Nephron (organoid): Measurements from ENCODE around the gene CACYBP.
"Not testable (repeated sequence)": the region's sequence is repeated elsewhere in the genome, so short reads cannot be mapped to it uniquely, and the experiment has no call there.

Experiments used
- H3K27ac Mint-ChIP-seq, 3 experiments: 2 replicates each; pipeline ENCODE4 v1.8.0; 2020; ENCODE audit warnings: mixed read lengths in 3 of 3, mild to moderate bottlenecking in 2 of 3, moderate library complexity in 1 of 3
- H3K27me3 Mint-ChIP-seq: 2 replicates; pipeline ENCODE4 v1.8.0; 2021; ENCODE audit warnings: low read depth, mild to moderate bottlenecking, moderate library complexity, mixed read lengths
- H3K36me3 Mint-ChIP-seq: 2 replicates; pipeline ENCODE4 v1.8.0; 2020; ENCODE audit warnings: low read depth, mixed read lengths
- H3K4me1 Mint-ChIP-seq: 2 replicates; pipeline ENCODE4 v1.8.0; 2020; ENCODE audit warnings: mixed read lengths
- H3K4me3 Mint-ChIP-seq, 3 experiments: 2 replicates each; pipeline ENCODE4 v1.8.0; 2020; ENCODE audit warnings: mild to moderate bottlenecking in 3 of 3, mixed read lengths in 3 of 3, moderate library complexity in 2 of 3
- H3K9me3 Mint-ChIP-seq: 2 replicates; pipeline ENCODE4 v1.8.0; 2020; ENCODE audit warnings: mixed read lengths
- TF ChIP-seq, protein P1 (sequence below), 3 experiments: fragments of 200-600 bp; sonication (generic); IDR thresholded peaks; one replicate each; pipeline ENCODE4 v1.5.0; 2021; ENCODE audit warnings: antibody characterized with exemption in 3 of 3; ENCODE audit not compliant: unreplicated experiment in 3 of 3

CACYBP gene

DNA sequence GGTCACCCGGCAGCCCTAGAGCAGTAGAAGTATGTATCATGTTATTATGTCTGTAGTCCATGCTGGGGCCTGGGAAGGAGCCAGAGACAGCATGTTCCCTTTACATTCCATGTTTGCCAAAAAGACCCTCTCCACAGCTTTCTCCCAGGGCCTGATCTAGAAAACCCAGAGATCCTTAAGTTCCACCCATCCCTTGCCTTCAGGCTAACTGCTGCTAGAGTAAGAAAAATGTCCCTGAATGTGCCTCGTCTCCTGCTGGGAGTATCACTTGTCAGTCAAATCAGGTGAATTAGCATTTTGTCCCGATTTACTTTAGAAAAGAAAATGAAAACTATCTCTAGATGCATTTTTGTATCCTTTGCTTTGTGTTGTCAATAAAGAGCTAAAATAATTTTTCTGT lies 36.7 kb downstream of the CACYBP start:
- TF ChIP-seq, protein P1, sequence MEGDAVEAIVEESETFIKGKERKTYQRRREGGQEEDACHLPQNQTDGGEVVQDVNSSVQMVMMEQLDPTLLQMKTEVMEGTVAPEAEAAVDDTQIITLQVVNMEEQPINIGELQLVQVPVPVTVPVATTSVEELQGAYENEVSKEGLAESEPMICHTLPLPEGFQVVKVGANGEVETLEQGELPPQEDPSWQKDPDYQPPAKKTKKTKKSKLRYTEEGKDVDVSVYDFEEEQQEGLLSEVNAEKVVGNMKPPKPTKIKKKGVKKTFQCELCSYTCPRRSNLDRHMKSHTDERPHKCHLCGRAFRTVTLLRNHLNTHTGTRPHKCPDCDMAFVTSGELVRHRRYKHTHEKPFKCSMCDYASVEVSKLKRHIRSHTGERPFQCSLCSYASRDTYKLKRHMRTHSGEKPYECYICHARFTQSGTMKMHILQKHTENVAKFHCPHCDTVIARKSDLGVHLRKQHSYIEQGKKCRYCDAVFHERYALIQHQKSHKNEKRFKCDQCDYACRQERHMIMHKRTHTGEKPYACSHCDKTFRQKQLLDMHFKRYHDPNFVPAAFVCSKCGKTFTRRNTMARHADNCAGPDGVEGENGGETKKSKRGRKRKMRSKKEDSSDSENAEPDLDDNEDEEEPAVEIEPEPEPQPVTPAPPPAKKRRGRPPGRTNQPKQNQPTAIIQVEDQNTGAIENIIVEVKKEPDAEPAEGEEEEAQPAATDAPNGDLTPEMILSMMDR (IDR thresholded peaks at IDR 0.05; ENCODE audit: unreplicated experiment in 3 of 3), result no peak
- no peak overlapping the region for H3K27ac Mint-ChIP-seq
- H3K9me3 Mint-ChIP-seq, result no peaks in the 10 kb centered on the region

DNA sequence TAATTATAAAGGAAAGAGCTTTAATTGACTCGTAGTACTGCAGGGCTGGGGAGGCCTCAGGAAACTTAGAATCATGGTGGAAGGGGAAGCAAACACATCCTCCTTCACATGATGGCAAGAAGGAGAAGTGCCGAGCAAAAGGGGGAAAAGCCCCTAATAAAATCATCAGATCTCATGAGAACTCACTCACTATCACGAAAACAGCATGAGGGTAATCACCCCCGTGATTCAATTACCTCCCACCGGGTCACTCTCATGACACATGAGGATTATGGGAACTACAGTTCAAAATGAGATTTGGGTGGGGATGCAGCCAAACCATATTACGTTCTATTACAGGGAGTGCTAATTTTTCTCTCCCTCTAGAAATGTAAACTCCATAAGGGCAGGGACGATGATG lies 37.7 kb downstream of the CACYBP start:
- Mint-ChIP-seq H3K36me3 (no peaks in the 10 kb centered on the region), H3K4me1 (no peaks in the 10 kb centered on the region), H3K27ac (no peak overlapping the region), H3K9me3 (no peaks in the 10 kb centered on the region), H3K4me3 (no peak overlapping the region), H3K27me3 (peaks cover 5% of the 10 kb centered on the region)
- TF ChIP-seq, protein P1 (IDR thresholded peaks at IDR 0.05; ENCODE audit: unreplicated experiment in 3 of 3), result no peak

More for the DNA sequence above, 36.7 kb downstream of the CACYBP start:
- no peaks in the 10 kb centered on the region for H3K36me3 Mint-ChIP-seq
- H3K27me3 Mint-ChIP-seq, result peaks cover 5% of the 10 kb centered on the region
- no peaks in the 10 kb centered on the region for H3K4me1 Mint-ChIP-seq
- no peak overlapping the region for H3K4me3 Mint-ChIP-seq

DNA sequence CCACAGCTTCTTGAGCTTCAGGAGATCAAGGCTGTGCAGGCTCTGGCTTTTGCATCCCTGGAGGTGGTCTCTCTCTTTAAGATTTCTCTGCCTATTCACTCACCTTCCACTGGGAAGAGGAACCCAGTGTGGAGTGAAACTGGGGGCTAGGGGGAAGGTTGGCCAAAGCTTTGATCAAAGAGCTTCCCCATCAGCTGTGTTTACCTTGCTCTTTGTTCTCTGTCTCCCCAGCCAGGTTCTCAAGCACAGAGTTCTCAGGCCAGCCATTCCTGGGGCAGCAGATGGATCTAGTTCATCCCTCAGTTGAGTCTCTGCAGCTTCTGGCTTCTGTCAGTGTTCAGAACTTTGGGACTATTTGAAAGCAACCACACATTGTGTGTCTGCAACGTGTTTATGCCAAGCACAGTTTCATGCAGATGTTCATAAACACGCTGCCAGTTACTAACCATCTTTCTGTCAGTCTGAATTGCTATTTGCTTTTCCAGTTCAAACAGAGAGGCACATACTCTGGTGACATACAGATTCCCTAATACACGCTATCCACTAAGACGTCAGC lies 40.7 kb downstream of the CACYBP start:
- TF ChIP-seq, protein P1 (IDR thresholded peaks at IDR 0.05; ENCODE audit: unreplicated experiment in 3 of 3), result no peak
- H3K4me1 Mint-ChIP-seq, result no peaks in the 10 kb centered on the region
- no peaks in the 10 kb centered on the region for H3K36me3 Mint-ChIP-seq
- peaks cover 5% of the 10 kb centered on the region for H3K27me3 Mint-ChIP-seq
- H3K9me3 Mint-ChIP-seq, result peaks cover 10% of the 10 kb centered on the region
- no peak overlapping the region for H3K27ac Mint-ChIP-seq
- H3K4me3 Mint-ChIP-seq, result no peak overlapping the region

GRCh38 chr1:175042650-175043049 lies 42.9 kb downstream of the CACYBP start:
- Mint-ChIP-seq H3K9me3 (peaks cover 16% of the 10 kb centered on the region), H3K4me1 (no peaks in the 10 kb centered on the region), H3K27me3 (peaks cover 5% of the 10 kb centered on the region)

DNA sequence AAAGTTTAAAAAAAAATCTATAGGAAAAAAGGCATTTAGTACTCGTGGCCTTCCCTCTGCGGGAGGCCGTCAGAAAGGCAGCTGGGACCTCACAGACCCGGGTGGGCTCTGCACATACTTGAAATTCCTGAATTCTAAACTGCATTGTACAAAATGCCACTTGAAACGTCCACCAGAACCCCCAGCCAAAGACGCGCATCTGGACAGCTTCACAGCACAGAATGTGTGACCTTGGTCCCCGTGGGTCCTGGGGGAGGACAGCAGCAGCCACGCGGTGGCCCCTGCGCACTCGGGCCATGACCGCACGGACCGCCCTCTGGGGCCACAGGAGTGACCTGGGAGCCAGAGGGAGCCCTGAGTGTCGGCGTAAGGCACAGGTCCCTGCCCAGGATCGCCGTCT lies 44.1 kb downstream of the CACYBP start:
- TF ChIP-seq, protein P1 (IDR thresholded peaks at IDR 0.05; ENCODE audit: unreplicated experiment in 3 of 3), result no peak
- Mint-ChIP-seq H3K4me1 (no peaks in the 10 kb centered on the region), H3K27ac (no peak overlapping the region), H3K36me3 (no peaks in the 10 kb centered on the region), H3K27me3 (peaks cover 5% of the 10 kb centered on the region), H3K4me3 (no peak overlapping the region), H3K9me3 (peaks cover 16% of the 10 kb centered on the region)

More at GRCh38 chr1:175042650-175043049, 42.9 kb downstream of the CACYBP start:
- Mint-ChIP-seq H3K27ac (no peak overlapping the region), H3K36me3 (no peaks in the 10 kb centered on the region), H3K4me3 (no peak overlapping the region)
- TF ChIP-seq, protein P1 (IDR thresholded peaks at IDR 0.05; ENCODE audit: unreplicated experiment in 3 of 3), result no peak

- H3K27ac Mint-ChIP-seq, H3K4me3 Mint-ChIP-seq, H3K27me3 Mint-ChIP-seq, H3K36me3 Mint-ChIP-seq, H3K4me1 Mint-ChIP-seq: not testable (repeated sequence)
- H3K9me3 Mint-ChIP-seq, result peaks cover 16% of the 10 kb centered on the region
These were observed 44.8 kb downstream of the CACYBP start for GRCh38 chr1:175044591-175044990.
